Fibroblast of lung (primary cell): ENCODE data around the gene SULT1C4. TPM values are rescaled to one million over a fixed set of nuclear protein-coding genes. Genes with fewer than 3 reads are reported as not detected.
A peak's percentile ranks its signal among the peaks of the same experiment; 100 is the strongest.

ENCODE experiments used
- DNase-seq, 2 donors: peaks; one replicate each; pipeline versions ENCODE4 v3.0.0 to v3.0.0-alpha.2; 2010; ENCODE audit warnings: low read depth in 2 of 2
- H2AFZ ChIP-seq: 2 replicates; pipeline ENCODE4 v1.5.1; 2012; ENCODE audit warnings: low read length, control low read depth, inconsistent platforms
- H3K27ac ChIP-seq: 2 replicates; pipeline ENCODE4 v1.5.1; 2011; ENCODE audit warnings: low read length, control low read depth; ENCODE audit not compliant: insufficient read depth
- H3K27me3 ChIP-seq: 2 replicates; pipeline ENCODE4 v1.5.1; 2011; ENCODE audit warnings: mild to moderate bottlenecking, low read length; ENCODE audit not compliant: control insufficient read depth, insufficient read depth
- H3K36me3 ChIP-seq: 2 replicates; pipeline ENCODE4 v1.5.1; 2011; ENCODE audit warnings: low read length; ENCODE audit not compliant: control insufficient read depth, insufficient read depth
- H3K4me1 ChIP-seq: 2 replicates; pipeline ENCODE4 v1.5.1; 2011; ENCODE audit warnings: low read length; ENCODE audit not compliant: control insufficient read depth, insufficient read depth; ENCODE audit errors: extremely low read depth
- H3K4me2 ChIP-seq: 2 replicates; pipeline ENCODE4 v1.5.1; 2011; ENCODE audit warnings: low read length, control low read depth; ENCODE audit not compliant: insufficient read depth; ENCODE audit errors: extremely low read depth
- H3K4me3 ChIP-seq, 4 experiments: fragments of 200-600 bp in 1 of 4; sonication (generic) in 1 of 4; replicated peaks in 1 of 4; 2 replicates each; pipeline ENCODE4 v1.5.1; 2011 to 2016; ENCODE audit warnings: low read length in 4 of 4, low read depth in 3 of 4, mild to moderate bottlenecking in 3 of 4, control low read depth in 2 of 4, inconsistent platforms in 1 of 4, mixed read lengths in 1 of 4; ENCODE audit not compliant: insufficient read depth in 1 of 4; ENCODE audit errors: control extremely low read depth in 1 of 4
- H3K79me2 ChIP-seq: 2 replicates; pipeline ENCODE4 v1.5.1; 2012; ENCODE audit warnings: mild to moderate bottlenecking, low read length, inconsistent platforms; ENCODE audit not compliant: control insufficient read depth, insufficient read depth
- H3K9ac ChIP-seq: 2 replicates; pipeline ENCODE4 v1.5.1; 2011; ENCODE audit warnings: mild to moderate bottlenecking, low read length, control low read depth; ENCODE audit not compliant: insufficient read depth
- H3K9me3 ChIP-seq: 2 replicates; pipeline ENCODE4 v1.5.1; 2012; ENCODE audit warnings: low read depth, low read length; ENCODE audit not compliant: control insufficient read depth, insufficient read depth
- H4K20me1 ChIP-seq: 2 replicates; pipeline ENCODE4 v1.5.1; 2011; ENCODE audit warnings: low read length; ENCODE audit not compliant: control insufficient read depth, insufficient read depth; ENCODE audit errors: extremely low read depth
- CTCF ChIP-seq, 2 donors: IDR thresholded peaks in 1 of 2; conservative IDR thresholded peaks in 1 of 2; 1 replicate in 1 of 2; 2 replicates in 1 of 2; pipeline ENCODE4 v1.5.1; 2011 to 2012; ENCODE audit warnings: low read length in 2 of 2, control low read depth in 1 of 2, inconsistent platforms in 1 of 2, low read depth in 1 of 2, mild to moderate bottlenecking in 1 of 2
- EZH2 ChIP-seq: IDR thresholded peaks from 2 replicates; pipeline ENCODE4 v1.5.1; 2012; ENCODE audit warnings: low read length, control low read depth, mild to moderate bottlenecking; ENCODE audit errors: missing control alignments
- polyA plus RNA-seq, 2 donors: library from polyadenylated mRNA; depleted of rRNA in 1 of 2; stranded (reverse) in 1 of 2; unstranded in 1 of 2; fragments of >200 nt; gene quantifications; 2 replicates each; pipeline ENCODE4 v1.2.1, GENCODE V29; 2011 to 2012; ENCODE audit warnings: missing spikeins in 1 of 2
- total RNA-seq: library from RNA; depleted of rRNA; stranded (reverse); fragments of >200 nt; gene quantifications from 2 replicates; pipeline ENCODE4 v1.2.1, GENCODE V29; 2014

The SULT1C4 gene
- total and polyA plus RNA-seq, 2 donors (not counting 1 experiment from before 2014, with no cell fraction given): 0.14 to 0.50 TPM

- Histone ChIP-seq H4K20me1 (no peaks in the 10 kb centered on the region), H3K4me1 (peaks cover 3% of the 10 kb centered on the region), H3K4me3 (no peak overlapping the region), H3K9ac (no peak overlapping the region), H3K36me3 (no peaks in the 10 kb centered on the region), H3K4me2 (no peak overlapping the region), H3K27ac (no peak overlapping the region), H3K27me3 (no peaks in the 10 kb centered on the region), H2AFZ (no peak overlapping the region), H3K9me3 (no peaks in the 10 kb centered on the region), H3K79me2 (no peaks in the 10 kb centered on the region)
- DNase-seq: peak; percentile 36 to 63
- TF ChIP-seq CTCF (conservative IDR thresholded peaks at IDR 0.05 in 1 of 2, IDR thresholded peaks at IDR 0.05 in 1 of 2; ENCODE audit: low read depth in 1 of 2, low read length in 2 of 2) (no peak), EZH2 (no peak)
Observed at GRCh38 chr2:108364676-108365297, 13.0 kb upstream of the SULT1C4 start.

- peaks cover 3% of the 10 kb centered on the region for H3K4me1 ChIP-seq
- H3K27me3 ChIP-seq: no peaks in the 10 kb centered on the region
- no peaks in the 10 kb centered on the region for H3K9me3 ChIP-seq
- no peak for DNase-seq
- no peak overlapping the region for H3K9ac ChIP-seq
- H3K27ac ChIP-seq: no peak overlapping the region
- no peak overlapping the region for H2AFZ ChIP-seq
- no peak for TF ChIP-seq CTCF (conservative IDR thresholded peaks at IDR 0.05 in 1 of 2, IDR thresholded peaks at IDR 0.05 in 1 of 2; ENCODE audit: low read depth in 1 of 2, low read length in 2 of 2)
- no peak for TF ChIP-seq EZH2
- no peaks in the 10 kb centered on the region for H3K36me3 ChIP-seq
- no peak overlapping the region for H3K4me2 ChIP-seq
- H3K4me3 ChIP-seq: no peak overlapping the region
- H4K20me1 ChIP-seq: no peaks in the 10 kb centered on the region
- H3K79me2 ChIP-seq: no peaks in the 10 kb centered on the region
Observed at GRCh38 chr2:108365656-108366055, 12.1 kb upstream of the SULT1C4 start.

GRCh38 chr2:108367014-108367413, 10.7 kb upstream of the SULT1C4 start:
- H3K36me3 ChIP-seq: no peaks in the 10 kb centered on the region
- no peaks in the 10 kb centered on the region for H4K20me1 ChIP-seq
- no peak overlapping the region for H3K4me2 ChIP-seq
- no peak overlapping the region for H2AFZ ChIP-seq
- TF ChIP-seq EZH2 (no peak), CTCF (conservative IDR thresholded peaks at IDR 0.05 in 1 of 2, IDR thresholded peaks at IDR 0.05 in 1 of 2; ENCODE audit: low read depth in 1 of 2, low read length in 2 of 2) (no peak)
- H3K27me3 ChIP-seq: no peaks in the 10 kb centered on the region
- H3K4me1 ChIP-seq: peaks cover 3% of the 10 kb centered on the region
- no peak overlapping the region for H3K4me3 ChIP-seq
- DNase-seq: no peak
- no peak overlapping the region for H3K27ac ChIP-seq
- no peaks in the 10 kb centered on the region for H3K79me2 ChIP-seq
- no peaks in the 10 kb centered on the region for H3K9me3 ChIP-seq
- no peak overlapping the region for H3K9ac ChIP-seq
